CD4-positive, alpha-beta memory T cell (primary cell): Measurements from ENCODE around the gene ARSH. TPM values are rescaled to one million over a fixed set of nuclear protein-coding genes. Genes with fewer than 3 reads are reported as not detected.

ENCODE experiments used
- CTCF ChIA-PET: fragments of 350-600 bp; sonication (Branson Sonifier 250); formaldehyde crosslinking; loops from one replicate; lab custom pipeline; 2021; ENCODE audit warnings: inconsistent platforms; ENCODE audit not compliant: partially characterized antibody; lab: Charles Lee
- POLR2A ChIA-PET: fragments of 350-600 bp; sonication (Branson Sonifier 250); formaldehyde crosslinking; loops from one replicate; lab custom pipeline; 2021; ENCODE audit not compliant: partially characterized antibody; lab: Charles Lee
- DNase-seq, 5 donors: peaks; one replicate each; pipeline versions ENCODE4 v3.0.0 to v3.0.0-alpha.2; 2020 to 2022; ENCODE audit warnings: mixed read lengths in 1 of 5
- H3K27ac ChIP-seq: one replicate; pipeline ENCODE4 v1.7.0; 2013; ENCODE audit warnings: low read depth, low read length
- H3K27me3 ChIP-seq: 2 replicates; pipeline ENCODE4 v1.7.0; 2013; ENCODE audit warnings: mild to moderate bottlenecking, low read length, moderate library complexity; ENCODE audit not compliant: insufficient read depth
- H3K36me3 ChIP-seq: 2 replicates; pipeline ENCODE4 v1.7.0; 2013; ENCODE audit warnings: mild to moderate bottlenecking, low read length, moderate library complexity; ENCODE audit not compliant: insufficient read depth
- H3K4me1 ChIP-seq: 2 replicates; pipeline ENCODE4 v1.7.0; 2013; ENCODE audit warnings: mild to moderate bottlenecking, low read length, moderate library complexity; ENCODE audit not compliant: insufficient read depth
- H3K4me3 ChIP-seq, 2 donors: one replicate each; pipeline ENCODE4 v1.7.0; 2013; ENCODE audit warnings: low read length in 2 of 2, mild to moderate bottlenecking in 1 of 2
- H3K9me3 ChIP-seq, 2 donors: one replicate each; pipeline ENCODE4 v1.7.0; 2013; ENCODE audit warnings: low read length in 2 of 2, control low read depth in 1 of 2; ENCODE audit not compliant: control insufficient read depth in 1 of 2
- H3K27ac Mint-ChIP-seq, 7 donors: one replicate each; pipeline ENCODE4 v1.8.0; 2020 to 2021; ENCODE audit warnings: mixed read lengths in 7 of 7, mild to moderate bottlenecking in 6 of 7, inconsistent platforms in 3 of 7, moderate library complexity in 3 of 7
- H3K27me3 Mint-ChIP-seq, 2 donors: one replicate each; pipeline ENCODE4 v1.8.0; 2020 to 2021; ENCODE audit warnings: mixed read lengths in 2 of 2
- H3K36me3 Mint-ChIP-seq, 2 donors: one replicate each; pipeline ENCODE4 v1.8.0; 2020 to 2021; ENCODE audit warnings: mixed read lengths in 2 of 2, inconsistent platforms in 1 of 2, mild to moderate bottlenecking in 1 of 2
- H3K4me1 Mint-ChIP-seq, 4 donors: one replicate each; pipeline ENCODE4 v1.8.0; 2020 to 2021; ENCODE audit warnings: mixed read lengths in 4 of 4, mild to moderate bottlenecking in 1 of 4
- H3K4me3 Mint-ChIP-seq, 8 donors: one replicate each; pipeline ENCODE4 v1.8.0; 2020 to 2021; ENCODE audit warnings: mixed read lengths in 8 of 8, mild to moderate bottlenecking in 7 of 8, moderate library complexity in 6 of 8, inconsistent platforms in 3 of 8
- H3K9me3 Mint-ChIP-seq, 8 donors: one replicate each; pipeline ENCODE4 v1.8.0; 2020 to 2021; ENCODE audit warnings: mixed read lengths in 8 of 8, mild to moderate bottlenecking in 5 of 8, inconsistent platforms in 3 of 8, moderate library complexity in 1 of 8
- intact Hi-C: fragments of 100-400 bp; cut with micrococcal nuclease; formaldehyde crosslinking; loops from one replicate; pipeline ENCODE4 v1.15.1; 2023
- polyA plus RNA-seq, 2 donors: library from polyadenylated mRNA; unstranded; fragments of 300-500 nt; fragmentation: Illumina TruSeq; gene quantifications; one replicate each; pipeline ENCODE4 v1.2.3, GENCODE V29; 2021
- total RNA-seq, 2 experiments: library from RNA; stranded (reverse); gene quantifications; one replicate each; pipeline ENCODE4 v1.2.3, GENCODE V29; 2021

Gene ARSH
- total and polyA plus RNA-seq, 4 experiments from 2014 or later, result not detected

GRCh38 chrX:3075959-3076358 is 69.6 kb downstream of the ARSH start:
- intact Hi-C loops, result no loop called here
- no peak for DNase-seq
- no peaks in the 10 kb centered on the region for H3K4me1 ChIP-seq
- Mint-ChIP-seq H3K4me1 (no peaks in the 10 kb centered on the region), H3K27me3 (peaks cover 5 to 6% of the 10 kb centered on the region in 2 donors), H3K9me3 (peaks cover 0 to 9% (median 0%) of the 10 kb centered on the region in 8 donors), H3K36me3 (no peaks in the 10 kb centered on the region), H3K4me3 (peak overlapping the region in 1 of 8 donors; percentile 55), H3K27ac (no peak overlapping the region)
- ChIA-PET POLR2A (no interaction called here), CTCF (no interaction called here)
- H3K27ac ChIP-seq, result no peak overlapping the region
- H3K27me3 ChIP-seq, result no peaks in the 10 kb centered on the region
- H3K9me3 ChIP-seq, result no peaks in the 10 kb centered on the region
- no peaks in the 10 kb centered on the region for H3K36me3 ChIP-seq
- no peak overlapping the region for H3K4me3 ChIP-seq

GRCh38 chrX:3076416-3076991 is 70.2 kb downstream of the ARSH start:
- Histone ChIP-seq H3K27ac (no peak overlapping the region), H3K4me3 (no peak overlapping the region), H3K9me3 (no peaks in the 10 kb centered on the region), H3K4me1 (no peaks in the 10 kb centered on the region), H3K27me3 (no peaks in the 10 kb centered on the region), H3K36me3 (no peaks in the 10 kb centered on the region)
- Mint-ChIP-seq H3K36me3 (no peaks in the 10 kb centered on the region), H3K27ac (no peak overlapping the region), H3K27me3 (peaks cover 5 to 6% of the 10 kb centered on the region in 2 donors), H3K4me3 (no peak overlapping the region), H3K9me3 (peaks cover 0 to 9% (median 0%) of the 10 kb centered on the region in 8 donors), H3K4me1 (no peaks in the 10 kb centered on the region)
- POLR2A ChIA-PET, result no interaction called here
- CTCF ChIA-PET, result no interaction called here
- intact Hi-C loops, result no loop called here
- no peak for DNase-seq

Other genes starting within 250 kb of the ARSH start
- gene GYG2, start 177.6 kb upstream of the ARSH start, total RNA-seq, result not detected
- not detected for gene GYG2, start 177.6 kb upstream of the ARSH start, polyA plus RNA-seq
- gene ARSD, start 77.2 kb upstream of the ARSH start, total RNA-seq, result 1 to 10 TPM; 2.1 to 3.2 TPM
- 1 to 10 TPM in 1 of 2 donors, under 1 TPM in 1; 0.97 to 2.4 TPM for gene ARSD, start 77.2 kb upstream of the ARSH start, polyA plus RNA-seq
- gene ARSF, start 34.9 kb downstream of the ARSH start, total RNA-seq, result not detected
- gene ARSF, start 34.9 kb downstream of the ARSH start, polyA plus RNA-seq, result not detected